Transverse colon (tissue), 4 donors: Measurements from ENCODE around the gene SYMPK. TPM values are rescaled to one million over a fixed set of nuclear protein-coding genes. Genes with fewer than 3 reads are reported as not detected.
A peak's percentile ranks its signal among the peaks of the same experiment; 100 is the strongest.

Experiments used
- DNase-seq: peaks from one replicate; pipeline ENCODE4 v3.0.0-alpha.2; 2019
- H3K27ac ChIP-seq, 4 donors: fragments of 200-600 bp; sonication (generic); 2 replicates each; pipeline ENCODE4 v1.5.1; 2016 to 2018; ENCODE audit warnings: inconsistent platforms in 4 of 4
- H3K27me3 ChIP-seq: fragments of 200-600 bp; sonication (generic); 2 replicates; pipeline ENCODE4 v1.5.1; 2017; ENCODE audit warnings: inconsistent platforms
- H3K36me3 ChIP-seq, 4 donors: fragments of 200-600 bp; sonication (generic); 2 replicates each; pipeline ENCODE4 v1.5.1; 2017 to 2019; ENCODE audit warnings: inconsistent platforms in 4 of 4
- H3K4me1 ChIP-seq, 4 donors: fragments of 200-600 bp; sonication (generic); 2 replicates each; pipeline ENCODE4 v1.5.1; 2017 to 2020; ENCODE audit warnings: inconsistent platforms in 4 of 4
- H3K4me3 ChIP-seq, 4 donors: fragments of 200-600 bp; sonication (generic); 1 replicate in 1 of 4; 2 replicates in 3 of 4; pipeline versions ENCODE4 v1.5.1 to v1.6.1; 2017 to 2019; ENCODE audit warnings: inconsistent platforms in 4 of 4
- H3K9me3 ChIP-seq, 2 donors: fragments of 200-600 bp; sonication (generic); 2 replicates each; pipeline ENCODE4 v1.5.1; 2017 to 2019; ENCODE audit warnings: inconsistent platforms in 2 of 2
- CTCF ChIP-seq, 5 experiments: fragments of 200-600 bp in 3 of 5; fragments of 450-650 bp in 2 of 5; sonication (generic) in 3 of 5; IDR thresholded peaks; 1 replicate in 2 of 5; 2 replicates in 3 of 5; pipeline ENCODE4 v1.5.1; 2016 to 2017; ENCODE audit warnings: antibody characterized with exemption in 5 of 5, inconsistent platforms in 3 of 5, mild to moderate bottlenecking in 2 of 5, moderate library complexity in 1 of 5
- EP300 ChIP-seq: sonication (generic); formaldehyde crosslinking; IDR thresholded peaks from one replicate; pipeline ENCODE4 v1.6.1; 2017; ENCODE audit warnings: antibody characterized with exemption, low read depth
- POLR2A ChIP-seq: fragments of 450-650 bp; IDR thresholded peaks from one replicate; pipeline ENCODE4 v1.6.1; 2016; ENCODE audit warnings: antibody characterized with exemption, mild to moderate bottlenecking, moderate library complexity
- POLR2AphosphoS5 ChIP-seq, 3 donors: sonication (generic); formaldehyde crosslinking; IDR thresholded peaks; one replicate each; pipeline ENCODE4 v1.6.1; 2016; ENCODE audit warnings: antibody characterized with exemption in 3 of 3
- WGBS, 2 donors: methylation state at CpG; one replicate each; pipeline ENCODE4 v1.1.5; 2018; ENCODE audit warnings: low coverage in 1 of 2; 5-methylcytosine and 5-hydroxymethylcytosine counted together
- in situ Hi-C, 4 donors: fragments of 200-750 bp; cut with MboI; loops; one replicate each; pipeline versions ENCODE4 v1.15.0 to v1.15.1; 2017; ENCODE audit warnings: low sequenced_read_pairs in 3 of 4, low pct_ligation_motif_present in 1 of 4, low pct_unique_long_range_greater_than_20kb in 1 of 4
- intact Hi-C: fragments of 100-400 bp; cut with DNase I; formaldehyde crosslinking; loops from one replicate; pipeline ENCODE4 v1.15.1; 2023; ENCODE audit warnings: low total_unique reads
- total RNA-seq, 4 donors: library from RNA; depleted of rRNA; stranded (reverse); fragments of >200 nt; gene quantifications; one replicate each; pipeline ENCODE4 v1.1.0, GENCODE V29; 2016

SYMPK gene
- total RNA-seq, 4 donors from 2014 or later = 35.2 to 189 (median 81.9) TPM

- intact Hi-C loops (no loop called here), in situ Hi-C loops (no loop called here)
- DNase-seq = peak; percentile 50
- H3K4me3 ChIP-seq = peak overlapping the region; percentile 38 to 56 (median 48)
- H3K27ac ChIP-seq = peak overlapping the region; percentile 81 to 97 (median 88)
- no peaks in the 10 kb centered on the region for H3K27me3 ChIP-seq
- peaks cover 12 to 55% (median 49%) of the 10 kb centered on the region in 4 donors for H3K4me1 ChIP-seq
- WGBS, 2 donors = 21 to 45% methylated on average over 3 to 16 of the region's 17 CpGs
- no peaks in the 10 kb centered on the region for H3K9me3 ChIP-seq
- peak in 1 of 3 donors; percentile 54 for TF ChIP-seq POLR2AphosphoS5 (IDR thresholded peaks at IDR 0.05)
- no peak for TF ChIP-seq EP300
- no peak for TF ChIP-seq CTCF (IDR thresholded peaks at IDR 0.05)
- no peak for TF ChIP-seq POLR2A
- peaks cover 0 to 5% (median 2%) of the 10 kb centered on the region in 4 donors for H3K36me3 ChIP-seq
Measured at GRCh38 chr19:45781214-45782161, 81.5 kb downstream of the SYMPK start.

- no peaks in the 10 kb centered on the region for H3K36me3 ChIP-seq
- WGBS, 2 donors = 42 to 49% methylated on average over 2 to 13 of the region's 13 CpGs
- no peak for TF ChIP-seq POLR2AphosphoS5 (IDR thresholded peaks at IDR 0.05)
- TF ChIP-seq CTCF (IDR thresholded peaks at IDR 0.05) = no peak
- no peak for TF ChIP-seq EP300
- TF ChIP-seq POLR2A = no peak
- in situ Hi-C loops (no loop called here), intact Hi-C loops (no loop called here)
- DNase-seq = no peak
- no peaks in the 10 kb centered on the region for H3K27me3 ChIP-seq
- H3K9me3 ChIP-seq = no peaks in the 10 kb centered on the region
- peak overlapping the region; percentile 81 to 97 (median 88) for H3K27ac ChIP-seq
- H3K4me1 ChIP-seq = peaks cover 12 to 55% (median 49%) of the 10 kb centered on the region in 4 donors
- H3K4me3 ChIP-seq = peak overlapping the region in 3 of 4 donors; percentile 38 to 53 (median 42)
Measured at GRCh38 chr19:45780448-45781213, 82.3 kb downstream of the SYMPK start.

- WGBS, 2 donors = 20% methylated on average over 4 of the region's 4 CpGs; no CpG with 5 or more reads in 1 of the 2 donors
- TF ChIP-seq POLR2A = no peak
- no peak for TF ChIP-seq CTCF (IDR thresholded peaks at IDR 0.05)
- no peak for TF ChIP-seq EP300
- TF ChIP-seq POLR2AphosphoS5 (IDR thresholded peaks at IDR 0.05) = no peak
- intact Hi-C loops (no loop called here), in situ Hi-C loops (no loop called here)
- Histone ChIP-seq H3K4me1 (peaks cover 12 to 55% (median 49%) of the 10 kb centered on the region in 4 donors), H3K36me3 (no peaks in the 10 kb centered on the region), H3K27me3 (no peaks in the 10 kb centered on the region), H3K4me3 (peak overlapping the region in 2 of 4 donors; percentile 38 to 53), H3K9me3 (no peaks in the 10 kb centered on the region), H3K27ac (peak overlapping the region; percentile 81 to 97 (median 88))
- no peak for DNase-seq
Measured at GRCh38 chr19:45780146-45780447, 82.8 kb downstream of the SYMPK start.
